ENCODE results near the gene UBE2J2.

The UBE2J2 gene

GRCh38 chr1:1204998-1205768 lies 68.5 kb downstream of the UBE2J2 start:
- H3K36me3 ChIP-seq (ENCODE audit: control insufficient read depth, insufficient read depth, low read length), result no peaks in the 10 kb centered on the region
- peak; percentile 8 for DNase-seq (ENCODE audit: extremely low read depth, insufficient read length)
- no peak for TF ChIP-seq CTCF (IDR thresholded peaks at IDR 0.05; ENCODE audit: insufficient read depth, low read length, poor library complexity, severe bottlenecking)
- H3K27me3 ChIP-seq (replicated peaks; ENCODE audit: control insufficient read depth, insufficient read depth, low read length), result no peaks in the 10 kb centered on the region; the same call in 1 of the 2 replicates
- H3K4me3 ChIP-seq (replicated peaks; ENCODE audit: low read depth, low read length), result no peak overlapping the region; the same call in 1 of the 2 replicates

GRCh38 chr1:1204425-1204920 lies 69.2 kb downstream of the UBE2J2 start:
- H3K27me3 ChIP-seq (replicated peaks; ENCODE audit: control insufficient read depth, insufficient read depth, low read length), result no peaks in the 10 kb centered on the region; the same call in 1 of the 2 replicates

More at GRCh38 chr1:1204425-1204920, 69.2 kb downstream of the UBE2J2 start:
- no peak for TF ChIP-seq CTCF (IDR thresholded peaks at IDR 0.05; ENCODE audit: insufficient read depth, low read length, poor library complexity, severe bottlenecking)
- H3K4me3 ChIP-seq (replicated peaks; ENCODE audit: low read depth, low read length), result no peak overlapping the region
- no peaks in the 10 kb centered on the region for H3K36me3 ChIP-seq (ENCODE audit: control insufficient read depth, insufficient read depth, low read length)
- peak; percentile 7 for DNase-seq (ENCODE audit: extremely low read depth, insufficient read length)

Data from GM06990 (cell line).